ENCODE data around the gene MCTP2. TPM values are rescaled to one million over a fixed set of nuclear protein-coding genes. Genes with fewer than 3 reads are reported as not detected.

MCTP2 gene
- total and polyA plus RNA-seq, 9 of the 15 experiments (the other 6 are each of a cell fraction or from before 2014, with no cell fraction given): 0.07 TPM; not detected in 8

DNA sequence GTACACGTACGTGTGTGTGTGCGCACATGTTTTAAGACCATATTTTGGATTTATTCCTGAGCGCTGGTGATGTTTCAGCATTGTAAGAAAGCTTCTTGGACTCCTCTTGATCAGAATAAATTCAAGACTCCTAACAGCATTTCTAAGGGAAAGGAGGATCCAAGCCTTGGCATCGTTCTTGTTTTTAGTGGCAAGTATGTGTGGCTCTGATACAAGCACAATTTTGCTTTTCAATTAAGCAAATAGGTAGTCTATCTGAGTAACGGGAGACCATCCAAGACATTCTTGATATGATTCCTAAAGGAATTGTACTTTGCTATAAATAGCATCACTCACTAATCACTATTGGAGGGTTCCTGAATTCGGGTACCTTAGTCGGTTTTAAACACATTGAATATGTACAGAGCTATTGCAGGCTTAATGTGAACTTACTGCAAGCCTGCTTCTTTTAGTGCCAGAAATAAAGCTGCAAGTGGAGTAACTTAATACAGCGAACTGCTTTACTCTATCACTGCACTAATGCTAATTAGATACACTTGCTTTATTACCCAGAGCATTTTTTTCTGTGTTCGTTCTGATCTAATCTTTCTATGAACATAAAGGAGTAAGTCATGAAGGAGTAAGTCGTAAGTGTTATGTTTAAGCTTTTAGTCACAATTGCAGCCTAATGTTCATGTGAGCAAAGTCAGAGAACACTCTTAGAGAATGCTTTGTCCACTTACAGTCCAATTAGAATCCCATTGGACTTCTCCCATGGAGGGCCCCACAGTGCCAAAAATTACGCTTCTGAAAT is 186.3 kb downstream of the MCTP2 start:
- Histone ChIP-seq H3K9me1 (ENCODE audit: control insufficient read depth, insufficient read depth, low read length) (no peaks in the 10 kb centered on the region), H3K36me3 (ENCODE audit: control insufficient read depth, insufficient read depth, low read length) (no peaks in the 10 kb centered on the region), H3K79me2 (ENCODE audit: control insufficient read depth, insufficient read depth, low read length) (no peaks in the 10 kb centered on the region), H3K9me3 (replicated peaks; ENCODE audit: control insufficient read depth, insufficient read depth, low read depth, low read length) (no peaks in the 10 kb centered on the region), H3K9ac (ENCODE audit: insufficient read depth in 1 of 2, low read depth in 2 of 2, low read length in 2 of 2) (no peak overlapping the region), H3K4me3 (no peak overlapping the region), H3K27me3 (ENCODE audit: control insufficient read depth in 2 of 2, insufficient read depth in 2 of 2, low read length in 2 of 2) (no peaks in the 10 kb centered on the region), H2AFZ (ENCODE audit: low read depth, low read length) (no peak overlapping the region), H3K4me1 (replicated peaks in 1 of 2; ENCODE audit: control insufficient read depth in 2 of 2, insufficient read depth in 2 of 2, low read length in 2 of 2) (no peaks in the 10 kb centered on the region), H3K27ac (ENCODE audit: extremely low read depth, low read depth, low read length) (no peak overlapping the region), H3K4me2 (ENCODE audit: insufficient read depth, low read length) (no peak overlapping the region), H4K20me1 (replicated peaks; ENCODE audit: control insufficient read depth, insufficient read depth, low read length) (no peaks in the 10 kb centered on the region)
- in situ Hi-C loops (cut with MboI): no loop called here
- CTCF ChIA-PET (ENCODE audit: low intra/inter-chr PET ratio): no interaction called here
- WGBS (ENCODE audit: insufficient coverage, low coverage, missing lambda C conversion rate): 3% methylated on average over 12 of the region's 12 CpGs
- no peak for ATAC-seq
- no TSS peak for BruUV-seq (replicated peaks)
- no peak for TF ChIP-seq ZNF274 (IDR thresholded peaks at IDR 0.05; ENCODE audit: borderline replicate concordance, low read depth, low read length)
- no peak for TF ChIP-seq EP300 (IDR thresholded peaks at IDR 0.05; ENCODE audit: low read length)
- TF ChIP-seq GABPA (tag; conservative IDR thresholded peaks at IDR 0.05; ENCODE audit: low read depth): no peak
- no peak for TF ChIP-seq BCOR (IDR thresholded peaks at IDR 0.05)
- intact Hi-C loops (cut with micrococcal nuclease): no loop called here
- POLR2A ChIA-PET: no interaction called here
- no peak for DNase-seq (ENCODE audit: extremely low read depth in 1 of 4, low spot score in 3 of 4)
- no peak for FAIRE-seq

DNA sequence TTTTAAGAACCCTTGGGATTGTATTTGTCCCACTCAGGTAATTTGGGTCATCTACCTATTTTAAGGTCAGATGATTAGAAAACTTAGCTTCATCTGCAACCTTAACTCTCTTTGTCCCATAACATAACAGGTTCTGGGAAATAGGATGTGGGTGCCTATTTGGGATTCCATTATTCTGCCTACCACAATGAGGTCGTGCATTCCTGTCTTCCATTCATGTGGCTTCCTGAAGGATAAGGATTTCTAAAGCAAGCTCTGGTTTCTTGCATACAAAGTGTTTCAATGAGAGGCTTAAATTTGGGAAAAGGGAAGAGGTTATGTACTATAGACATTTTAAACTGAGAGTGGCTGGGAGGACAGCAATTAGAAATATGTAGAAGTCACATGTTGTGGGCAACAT is 190.3 kb downstream of the MCTP2 start:
- Histone ChIP-seq H4K20me1 (replicated peaks; ENCODE audit: control insufficient read depth, insufficient read depth, low read length) (no peaks in the 10 kb centered on the region), H3K4me3 (no peak overlapping the region), H3K27me3 (ENCODE audit: control insufficient read depth in 2 of 2, insufficient read depth in 2 of 2, low read length in 2 of 2) (no peaks in the 10 kb centered on the region), H3K4me1 (replicated peaks in 1 of 2; ENCODE audit: control insufficient read depth in 2 of 2, insufficient read depth in 2 of 2, low read length in 2 of 2) (no peaks in the 10 kb centered on the region), H3K9me3 (replicated peaks; ENCODE audit: control insufficient read depth, insufficient read depth, low read depth, low read length) (no peaks in the 10 kb centered on the region; the same call in 1 of the 2 replicates), H3K36me3 (ENCODE audit: control insufficient read depth, insufficient read depth, low read length) (no peaks in the 10 kb centered on the region), H3K4me2 (ENCODE audit: insufficient read depth, low read length) (no peak overlapping the region), H3K27ac (ENCODE audit: extremely low read depth, low read depth, low read length) (no peak overlapping the region), H3K9me1 (ENCODE audit: control insufficient read depth, insufficient read depth, low read length) (no peaks in the 10 kb centered on the region), H3K9ac (ENCODE audit: insufficient read depth in 1 of 2, low read depth in 2 of 2, low read length in 2 of 2) (no peak overlapping the region), H2AFZ (ENCODE audit: low read depth, low read length) (no peak overlapping the region), H3K79me2 (ENCODE audit: control insufficient read depth, insufficient read depth, low read length) (no peaks in the 10 kb centered on the region)
- DNase-seq (ENCODE audit: extremely low read depth in 1 of 4, low spot score in 3 of 4) (no peak), ATAC-seq (no peak), FAIRE-seq (no peak)
- CTCF ChIA-PET (ENCODE audit: low intra/inter-chr PET ratio): no interaction called here
- TF ChIP-seq ZNF121 (CRISPR knock-in tag; conservative IDR thresholded peaks at IDR 0.05): no peak
- TF ChIP-seq, protein P1, sequence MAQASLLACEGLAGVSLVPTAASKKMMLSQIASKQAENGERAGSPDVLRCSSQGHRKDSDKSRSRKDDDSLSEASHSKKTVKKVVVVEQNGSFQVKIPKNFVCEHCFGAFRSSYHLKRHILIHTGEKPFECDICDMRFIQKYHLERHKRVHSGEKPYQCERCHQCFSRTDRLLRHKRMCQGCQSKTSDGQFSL (CRISPR knock-in tag; IDR thresholded peaks at IDR 0.05): no peak
- TF ChIP-seq, protein P1 (tag; IDR thresholded peaks at IDR 0.05): no peak
- TF ChIP-seq, protein P2, sequence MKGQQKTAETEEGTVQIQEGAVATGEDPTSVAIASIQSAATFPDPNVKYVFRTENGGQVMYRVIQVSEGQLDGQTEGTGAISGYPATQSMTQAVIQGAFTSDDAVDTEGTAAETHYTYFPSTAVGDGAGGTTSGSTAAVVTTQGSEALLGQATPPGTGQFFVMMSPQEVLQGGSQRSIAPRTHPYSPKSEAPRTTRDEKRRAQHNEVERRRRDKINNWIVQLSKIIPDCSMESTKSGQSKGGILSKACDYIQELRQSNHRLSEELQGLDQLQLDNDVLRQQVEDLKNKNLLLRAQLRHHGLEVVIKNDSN (CRISPR knock-in tag; IDR thresholded peaks at IDR 0.05): no peak
- no peak for TF ChIP-seq KLF16 (IDR thresholded peaks at IDR 0.05)
- no peak for TF ChIP-seq SIRT6 (IDR thresholded peaks at IDR 0.05; ENCODE audit: low read depth, low read length)
- no peak for TF ChIP-seq ZNF778 (CRISPR knock-in tag; IDR thresholded peaks at IDR 0.05)
- TF ChIP-seq, protein P3, sequence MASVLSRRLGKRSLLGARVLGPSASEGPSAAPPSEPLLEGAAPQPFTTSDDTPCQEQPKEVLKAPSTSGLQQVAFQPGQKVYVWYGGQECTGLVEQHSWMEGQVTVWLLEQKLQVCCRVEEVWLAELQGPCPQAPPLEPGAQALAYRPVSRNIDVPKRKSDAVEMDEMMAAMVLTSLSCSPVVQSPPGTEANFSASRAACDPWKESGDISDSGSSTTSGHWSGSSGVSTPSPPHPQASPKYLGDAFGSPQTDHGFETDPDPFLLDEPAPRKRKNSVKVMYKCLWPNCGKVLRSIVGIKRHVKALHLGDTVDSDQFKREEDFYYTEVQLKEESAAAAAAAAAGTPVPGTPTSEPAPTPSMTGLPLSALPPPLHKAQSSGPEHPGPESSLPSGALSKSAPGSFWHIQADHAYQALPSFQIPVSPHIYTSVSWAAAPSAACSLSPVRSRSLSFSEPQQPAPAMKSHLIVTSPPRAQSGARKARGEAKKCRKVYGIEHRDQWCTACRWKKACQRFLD (CRISPR knock-in tag; IDR thresholded peaks at IDR 0.05): no peak
- no peak for TF ChIP-seq PCBP2 (IDR thresholded peaks at IDR 0.05; ENCODE audit: low read depth, low read length, poor library complexity, severe bottlenecking)
- TF ChIP-seq PTBP1 (IDR thresholded peaks at IDR 0.05; ENCODE audit: low read depth, low read length): no peak
- intact Hi-C loops (cut with micrococcal nuclease) (no loop called here), in situ Hi-C loops (cut with MboI) (no loop called here)
- POLR2A ChIA-PET: no interaction called here
- no TSS peak for BruUV-seq (replicated peaks)
- 0% methylated on average over 1 of the region's 1 CpG for WGBS (ENCODE audit: insufficient coverage, low coverage, missing lambda C conversion rate)

Measured in K562 (cell line).